ENCODE measurements around the gene FOXS1.

FOXS1 gene

GRCh38 chr20:31853481-31853880, 8.1 kb upstream of the FOXS1 start:
- ATAC-seq (ENCODE audit: insufficient read depth, low read depth) (no peak), DNase-seq (no peak)
- Histone ChIP-seq H4K20me1 (ENCODE audit: insufficient read depth, low read length) (0 out of 2 replicates have a peak, but pooled peaks cover 3% of the 10 kb centered on the region), H3K4me3 (ENCODE audit: low read depth in 1 of 2, low read length in 2 of 2) (no peak overlapping the region), H3K9me3 (ENCODE audit: insufficient read depth, low read length, severe bottlenecking) (no peaks in the 10 kb centered on the region), H3K36me3 (ENCODE audit: insufficient read depth, low read length) (no peaks in the 10 kb centered on the region), H3K27ac (ENCODE audit: low read length) (no peak overlapping the region), H2AFZ (ENCODE audit: low read depth, low read length) (no peak overlapping the region), H3K27me3 (ENCODE audit: insufficient read depth, low read length, poor library complexity) (peaks cover 25% of the 10 kb centered on the region), H3K4me2 (ENCODE audit: insufficient read depth, low read length) (no peak overlapping the region), H3K79me2 (ENCODE audit: insufficient read depth, low read length) (no peaks in the 10 kb centered on the region), H3K9ac (ENCODE audit: low read depth, low read length) (no peak overlapping the region), H3K4me1 (ENCODE audit: insufficient read depth, low read length) (peaks cover 7% of the 10 kb centered on the region)
- TF ChIP-seq CTCF (IDR thresholded peaks at IDR 0.05; ENCODE audit: borderline replicate concordance, extremely low read depth, low read length, poor library complexity, severe bottlenecking): no peak
- TF ChIP-seq EZH2 (IDR thresholded peaks at IDR 0.05; ENCODE audit: borderline replicate concordance, low read depth, low read length, severe bottlenecking): no peak

- peaks cover 7% of the 10 kb centered on the region for H3K4me1 ChIP-seq (ENCODE audit: insufficient read depth, low read length)
- no peak overlapping the region for H3K4me3 ChIP-seq (ENCODE audit: low read depth in 1 of 2, low read length in 2 of 2)
- H3K4me2 ChIP-seq (ENCODE audit: insufficient read depth, low read length): no peak overlapping the region
- peaks cover 12% of the 10 kb centered on the region for H3K27me3 ChIP-seq (ENCODE audit: insufficient read depth, low read length, poor library complexity)
- no peaks in the 10 kb centered on the region for H3K79me2 ChIP-seq (ENCODE audit: insufficient read depth, low read length)
- H3K27ac ChIP-seq (ENCODE audit: low read length): no peak overlapping the region
- ATAC-seq (ENCODE audit: insufficient read depth, low read depth) (no peak), DNase-seq (no peak)
- TF ChIP-seq EZH2 (IDR thresholded peaks at IDR 0.05; ENCODE audit: borderline replicate concordance, low read depth, low read length, severe bottlenecking) (no peak), CTCF (IDR thresholded peaks at IDR 0.05; ENCODE audit: borderline replicate concordance, extremely low read depth, low read length, poor library complexity, severe bottlenecking) (no peak)
- no peak overlapping the region for H3K9ac ChIP-seq (ENCODE audit: low read depth, low read length)
- peaks cover 6% of the 10 kb centered on the region; the same call in 1 of the 2 replicates for H4K20me1 ChIP-seq (ENCODE audit: insufficient read depth, low read length)
- no peaks in the 10 kb centered on the region for H3K36me3 ChIP-seq (ENCODE audit: insufficient read depth, low read length)
- H2AFZ ChIP-seq (ENCODE audit: low read depth, low read length): no peak overlapping the region
- H3K9me3 ChIP-seq (ENCODE audit: insufficient read depth, low read length, severe bottlenecking): no peaks in the 10 kb centered on the region
Measured at GRCh38 chr20:31851240-31851955, 6.0 kb upstream of the FOXS1 start.

- Histone ChIP-seq H3K36me3 (ENCODE audit: insufficient read depth, low read length) (no peaks in the 10 kb centered on the region), H3K4me1 (ENCODE audit: insufficient read depth, low read length) (peaks cover 7% of the 10 kb centered on the region), H3K27me3 (ENCODE audit: insufficient read depth, low read length, poor library complexity) (peaks cover 6% of the 10 kb centered on the region), H3K9me3 (ENCODE audit: insufficient read depth, low read length, severe bottlenecking) (no peaks in the 10 kb centered on the region), H3K27ac (ENCODE audit: low read length) (no peak overlapping the region), H3K4me3 (ENCODE audit: low read depth in 1 of 2, low read length in 2 of 2) (no peak overlapping the region), H3K9ac (ENCODE audit: low read depth, low read length) (no peak overlapping the region), H4K20me1 (ENCODE audit: insufficient read depth, low read length) (peaks cover 9% of the 10 kb centered on the region), H3K4me2 (ENCODE audit: insufficient read depth, low read length) (no peak overlapping the region), H2AFZ (ENCODE audit: low read depth, low read length) (no peak overlapping the region), H3K79me2 (ENCODE audit: insufficient read depth, low read length) (no peaks in the 10 kb centered on the region)
- no peak for TF ChIP-seq CTCF (IDR thresholded peaks at IDR 0.05; ENCODE audit: borderline replicate concordance, extremely low read depth, low read length, poor library complexity, severe bottlenecking)
- no peak for TF ChIP-seq EZH2 (IDR thresholded peaks at IDR 0.05; ENCODE audit: borderline replicate concordance, low read depth, low read length, severe bottlenecking)
- DNase-seq (no peak), ATAC-seq (ENCODE audit: insufficient read depth, low read depth) (no peak)
Measured at GRCh38 chr20:31849306-31849930, 4.0 kb upstream of the FOXS1 start.
